Right lobe of liver (tissue), 6 donors: ENCODE measurements around the gene ANTXR1. TPM values are rescaled to one million over a fixed set of nuclear protein-coding genes. Genes with fewer than 3 reads are reported as not detected.

Experiments
- ATAC-seq, 4 donors: fragments of 200-7000 bp; cut with Tn5 transposase; one replicate each; pipeline ENCODE4 v1.9.1; 2020; ENCODE audit warnings: mild to moderate bottlenecking in 4 of 4, moderate library complexity in 4 of 4
- DNase-seq, 3 donors: peaks; one replicate each; pipeline ENCODE4 v3.0.0-alpha.2; 2020
- H3K27ac ChIP-seq, 3 donors: fragments of 200-600 bp; one replicate each; pipeline ENCODE4 v1.8.0; 2022
- H3K27me3 ChIP-seq, 2 donors: fragments of 200-600 bp; one replicate each; pipeline ENCODE4 v1.8.0; 2022
- H3K36me3 ChIP-seq, 4 donors: fragments of 200-600 bp; sonication (generic) in 1 of 4; one replicate each; pipeline versions ENCODE4 v1.5.1 to v1.8.0; 2017 to 2022; ENCODE audit warnings: control low read depth in 1 of 4
- H3K4me1 ChIP-seq, 4 donors: fragments of 200-600 bp; sonication (generic) in 1 of 4; one replicate each; pipeline versions ENCODE4 v1.5.1 to v1.8.0; 2017 to 2022; ENCODE audit warnings: control low read depth in 1 of 4
- H3K4me3 ChIP-seq, 3 donors: fragments of 200-600 bp; one replicate each; pipeline ENCODE4 v1.8.0; 2022
- H3K9me3 ChIP-seq, 4 donors: fragments of 200-600 bp; sonication (generic) in 1 of 4; one replicate each; pipeline versions ENCODE4 v1.5.1 to v1.8.0; 2017 to 2022; ENCODE audit warnings: control low read depth in 1 of 4
- POLR2A ChIP-seq: fragments of 450-650 bp; IDR thresholded peaks from one replicate; pipeline ENCODE4 v1.6.1; 2017; ENCODE audit warnings: antibody characterized with exemption, mild to moderate bottlenecking
- WGBS: methylation state at CpG from one replicate; pipeline ENCODE4 v1.1.6; 2018; ENCODE audit warnings: low coverage, low lambda C conversion rate; ENCODE audit not compliant: insufficient coverage; ENCODE audit errors: missing lambda C conversion rate; 5-methylcytosine and 5-hydroxymethylcytosine counted together
- intact Hi-C, 2 donors: fragments of 100-400 bp; cut with DNase I; formaldehyde crosslinking; loops; one replicate each; pipeline versions ENCODE4 v1.11.2 to v1.14.1; 2022
- total RNA-seq, 6 experiments: library from RNA; depleted of rRNA in 2 of 6; stranded (reverse); fragments of >200 nt in 2 of 6; fragmentation: NEBNext Ultra II Directional in 3 of 6; extraction: Animal tissue kit (Norgen Biotek cat#: 25700) in 3 of 6; gene quantifications; one replicate each; pipeline versions ENCODE4 v1.1.0 to v1.2.4, GENCODE V29; 2016 to 2023
- TF ChIP-seq, protein P1 (sequence below), 4 donors: fragments of 200-600 bp in 3 of 4; fragments of 450-650 bp in 1 of 4; IDR thresholded peaks; one replicate each; pipeline versions ENCODE4 v1.5.1 to v1.8.0; 2016 to 2022; ENCODE audit warnings: antibody characterized with exemption in 4 of 4, mild to moderate bottlenecking in 2 of 4
- donor health status: DM: no; HTN: yes; CAD: no.
- donor health status: DM: no; HTN: no; CAD: no.
- donor health status: DM: no; HTN: no; CAD: no.
- donor health status: DM: no; HTN: yes; CAD: no.
- donor health status: DM: no; HTN: yes; CAD: no.

Gene ANTXR1
- total RNA-seq, 6 experiments from 2014 or later, result 1.1 to 4.1 (median 2.9) TPM

DNA sequence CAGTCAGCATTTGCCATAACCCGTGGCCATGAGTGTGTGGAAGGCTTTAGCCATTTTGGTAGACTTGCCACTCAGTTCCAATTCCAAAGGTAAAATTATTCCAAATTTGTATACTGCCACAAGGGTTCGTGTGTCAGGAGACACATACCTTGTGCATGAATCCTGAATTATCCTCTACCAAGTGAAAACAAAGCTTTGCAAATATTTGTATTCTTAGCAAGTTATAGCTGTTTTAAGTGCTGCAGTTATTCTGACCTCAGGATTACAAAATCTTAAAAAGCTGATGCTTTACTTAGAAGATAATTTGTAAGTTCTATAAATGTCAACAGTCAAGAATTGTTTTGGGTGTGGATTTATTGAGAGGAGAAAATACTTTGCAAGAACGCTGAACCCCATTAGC is 100.6 kb downstream of the ANTXR1 start:
- Histone ChIP-seq H3K27ac (no peak overlapping the region), H3K27me3 (no peaks in the 10 kb centered on the region), H3K4me3 (no peak overlapping the region), H3K4me1 (no peaks in the 10 kb centered on the region), H3K36me3 (no peaks in the 10 kb centered on the region), H3K9me3 (no peaks in the 10 kb centered on the region)
- intact Hi-C loops, result no loop called here
- WGBS, result 70% methylated on average over 3 of the region's 3 CpGs
- DNase-seq (no peak), ATAC-seq (no peak)
- no peak for TF ChIP-seq POLR2A
- TF ChIP-seq, protein P1, sequence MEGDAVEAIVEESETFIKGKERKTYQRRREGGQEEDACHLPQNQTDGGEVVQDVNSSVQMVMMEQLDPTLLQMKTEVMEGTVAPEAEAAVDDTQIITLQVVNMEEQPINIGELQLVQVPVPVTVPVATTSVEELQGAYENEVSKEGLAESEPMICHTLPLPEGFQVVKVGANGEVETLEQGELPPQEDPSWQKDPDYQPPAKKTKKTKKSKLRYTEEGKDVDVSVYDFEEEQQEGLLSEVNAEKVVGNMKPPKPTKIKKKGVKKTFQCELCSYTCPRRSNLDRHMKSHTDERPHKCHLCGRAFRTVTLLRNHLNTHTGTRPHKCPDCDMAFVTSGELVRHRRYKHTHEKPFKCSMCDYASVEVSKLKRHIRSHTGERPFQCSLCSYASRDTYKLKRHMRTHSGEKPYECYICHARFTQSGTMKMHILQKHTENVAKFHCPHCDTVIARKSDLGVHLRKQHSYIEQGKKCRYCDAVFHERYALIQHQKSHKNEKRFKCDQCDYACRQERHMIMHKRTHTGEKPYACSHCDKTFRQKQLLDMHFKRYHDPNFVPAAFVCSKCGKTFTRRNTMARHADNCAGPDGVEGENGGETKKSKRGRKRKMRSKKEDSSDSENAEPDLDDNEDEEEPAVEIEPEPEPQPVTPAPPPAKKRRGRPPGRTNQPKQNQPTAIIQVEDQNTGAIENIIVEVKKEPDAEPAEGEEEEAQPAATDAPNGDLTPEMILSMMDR (IDR thresholded peaks at IDR 0.05), result no peak

GRCh38 chr2:69114534-69114933 is 101.6 kb downstream of the ANTXR1 start:
- H3K4me3 ChIP-seq, result no peak overlapping the region
- H3K4me1 ChIP-seq, result no peaks in the 10 kb centered on the region
- no peaks in the 10 kb centered on the region for H3K9me3 ChIP-seq
- H3K27me3 ChIP-seq, result no peaks in the 10 kb centered on the region
- H3K36me3 ChIP-seq, result no peaks in the 10 kb centered on the region
- no CpG with 5 or more reads among the region's 1 CpG for WGBS
- no peak for DNase-seq
- intact Hi-C loops, result no loop called here
- H3K27ac ChIP-seq, result no peak overlapping the region
- TF ChIP-seq, protein P1 (IDR thresholded peaks at IDR 0.05), result no peak
- no peak for TF ChIP-seq POLR2A
- no peak for ATAC-seq

- TF ChIP-seq POLR2A, result no peak
- TF ChIP-seq, protein P1 (IDR thresholded peaks at IDR 0.05), result no peak
- H3K9me3 ChIP-seq, result no peaks in the 10 kb centered on the region
- WGBS, result 59% methylated on average over 4 of the region's 4 CpGs
- no peak overlapping the region for H3K4me3 ChIP-seq
- H3K4me1 ChIP-seq, result no peaks in the 10 kb centered on the region
- no peaks in the 10 kb centered on the region for H3K27me3 ChIP-seq
- DNase-seq, result no peak
- ATAC-seq, result no peak
- intact Hi-C loops, result no loop called here
- H3K27ac ChIP-seq, result no peak overlapping the region
- no peaks in the 10 kb centered on the region for H3K36me3 ChIP-seq
These were observed 103.5 kb downstream of the ANTXR1 start for GRCh38 chr2:69116438-69116837.

GRCh38 chr2:69118609-69119008 is 105.6 kb downstream of the ANTXR1 start:
- Histone ChIP-seq H3K27me3 (no peaks in the 10 kb centered on the region), H3K4me3 (no peak overlapping the region), H3K9me3 (no peaks in the 10 kb centered on the region), H3K36me3 (no peaks in the 10 kb centered on the region), H3K27ac (no peak overlapping the region), H3K4me1 (no peaks in the 10 kb centered on the region)
- intact Hi-C loops, result no loop called here
- TF ChIP-seq POLR2A, result no peak
- TF ChIP-seq, protein P1 (IDR thresholded peaks at IDR 0.05), result no peak
- 88% methylated on average over 12 of the region's 13 CpGs for WGBS
- ATAC-seq, result no peak
- no peak for DNase-seq
